Pancreas (tissue), 10 donors: ENCODE results near the gene PC. TPM values are rescaled to one million over a fixed set of nuclear protein-coding genes. Genes with fewer than 3 reads are reported as not detected.

Source experiments
- ATAC-seq, 4 donors: fragments of 200-7000 bp; cut with Tn5 transposase; one replicate each; pipeline versions ENCODE4 v1.8.0 to v1.9.1; 2020; ENCODE audit warnings: mild to moderate bottlenecking in 4 of 4, moderate library complexity in 4 of 4
- DNase-seq, 6 donors: peaks; one replicate each; pipeline ENCODE4 v3.0.0-alpha.2; 2020
- FAIRE-seq: peaks from 2 replicates; lab custom pipeline; 2012; peaks lifted over from hg19 to GRCh38; lab: Jason Lieb, UNC
- H3K27ac ChIP-seq, 4 donors: fragments of 200-600 bp; sonication (generic); 1 replicate in 3 of 4; 2 replicates in 1 of 4; pipeline versions ENCODE4 v1.5.0 to v1.8.0; 2020
- H3K27me3 ChIP-seq, 4 donors: fragments of 200-600 bp; one replicate each; pipeline ENCODE4 v1.8.0; 2021
- H3K36me3 ChIP-seq, 3 donors: fragments of 200-600 bp; sonication (generic) in 1 of 3; one replicate each; pipeline versions ENCODE4 v1.5.0 to v1.8.0; 2020 to 2021
- H3K4me1 ChIP-seq, 3 donors: fragments of 200-600 bp; one replicate each; pipeline ENCODE4 v1.8.0; 2021
- H3K4me3 ChIP-seq, 4 donors: fragments of 200-600 bp; sonication (generic) in 2 of 4; one replicate each; pipeline versions ENCODE4 v1.5.0 to v1.8.0; 2020 to 2021
- H3K9me3 ChIP-seq, 4 donors: fragments of 200-600 bp; one replicate each; pipeline ENCODE4 v1.8.0; 2021
- CTCF ChIP-seq, 4 donors: fragments of 200-600 bp; sonication (generic) in 3 of 4; IDR thresholded peaks; one replicate each; pipeline versions ENCODE4 v1.5.0 to v1.8.0; 2021; ENCODE audit warnings: antibody characterized with exemption in 4 of 4
- WGBS, 2 donors: extraction: QIAGEN DNeasy Blood & Tissue Kit; methylation state at CpG; one replicate each; pipeline ENCODE4 v1.1.7; 2013; 5-methylcytosine and 5-hydroxymethylcytosine counted together
- intact Hi-C, 3 donors: fragments of 100-400 bp; cut with DNase I; formaldehyde crosslinking; loops; one replicate each; pipeline versions ENCODE4 v1.11.1 to v1.14.2; 2022
- polyA plus RNA-seq, 2 donors: library from polyadenylated mRNA; stranded (reverse); fragments of 200-250 nt; gene quantifications; one replicate each; pipeline ENCODE4 v1.2.3, GENCODE V29; 2013
- total RNA-seq, 6 donors: library from RNA; stranded (reverse); fragmentation: NEBNext Ultra II Directional in 4 of 6; extraction: Animal tissue kit (Norgen Biotek cat#: 25700) in 4 of 6; gene quantifications; one replicate each; pipeline versions ENCODE4 v1.2.1 to v1.2.4, GENCODE V29; 2021 to 2023
- donor health status: healthy with polysubstance abuse.
- donor health status: DM: no; HTN: no; CAD: no; lungs with moderate emphysema.
- donor health status: DM: no; HTN: no; CAD: no.
- donor health status: control.
- donor health status: control.
- donor health status: Bipolar disorder and iron deficiency.
- donor health status: DM: yes; HTN: yes; CAD: no.
- donor health status: DM: no; HTN: no; CAD: no.
- donor health status: DM: no; HTN: no; CAD: no.
- donor health status: DM: yes; HTN: yes; CAD: no.

PC gene
- total and polyA plus RNA-seq, 8 donors: 4.1 to 16.0 (median 10.4) TPM

DNA sequence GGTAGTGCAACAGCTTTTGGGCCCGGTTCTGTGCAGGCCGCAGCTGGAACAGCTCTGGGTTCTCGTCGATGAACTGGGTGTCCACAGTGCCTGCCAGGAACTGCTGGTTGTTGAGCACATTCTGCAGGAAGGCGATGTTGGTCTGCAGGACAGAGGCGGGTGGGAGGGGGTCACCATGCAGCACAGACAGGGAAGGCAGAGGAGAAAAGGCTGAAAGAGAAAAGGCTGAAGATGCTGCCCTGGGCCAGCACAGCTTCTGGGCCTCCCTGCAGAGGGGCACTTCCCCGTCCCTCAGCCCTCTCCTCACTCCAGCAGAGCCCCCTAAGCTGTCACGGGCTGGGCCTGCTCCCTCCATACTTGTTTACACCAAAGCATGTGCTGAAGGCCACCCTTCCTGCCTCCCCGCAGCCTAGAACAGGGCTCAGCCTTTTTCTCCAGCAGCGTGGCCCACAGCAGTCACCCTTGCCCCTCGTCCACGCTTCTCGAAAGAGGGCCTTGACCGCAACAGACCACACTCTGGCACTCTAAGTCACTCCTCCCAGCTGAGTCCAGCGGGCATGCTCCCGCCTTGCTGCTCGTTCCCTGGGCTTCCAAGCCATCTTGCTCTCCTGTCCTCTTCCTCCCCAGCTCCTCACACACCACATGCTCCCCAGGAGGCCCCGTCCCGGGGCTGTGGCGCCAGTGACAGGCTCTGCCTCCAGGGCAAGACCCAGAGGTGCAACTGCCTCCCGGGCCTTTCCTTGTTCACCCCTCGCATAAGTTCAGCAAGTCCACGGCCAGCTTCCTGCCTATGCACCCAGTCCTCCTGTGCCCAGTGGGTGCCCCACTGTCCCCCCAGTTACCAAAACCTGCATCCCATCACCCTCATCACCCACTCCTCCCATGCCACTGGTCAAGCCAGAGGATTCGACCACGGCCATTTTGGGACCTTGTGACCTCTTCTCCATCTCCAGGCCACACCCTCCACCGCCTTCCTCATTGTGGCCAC lies 104.6 kb downstream of the PC start:
- Histone ChIP-seq H3K27ac (no peak overlapping the region), H3K9me3 (no peaks in the 10 kb centered on the region), H3K4me3 (no peak overlapping the region), H3K4me1 (peaks cover 0 to 6% (median 5%) of the 10 kb centered on the region in 3 donors), H3K36me3 (no peaks in the 10 kb centered on the region), H3K27me3 (no peaks in the 10 kb centered on the region)
- DNase-seq (peak in 2 of 6 donors; percentile 26 to 65), ATAC-seq (no peak), FAIRE-seq (no peak)
- TF ChIP-seq CTCF (IDR thresholded peaks at IDR 0.05): no peak
- intact Hi-C loops: no loop called here
- 89 to 90% methylated on average over 26 of the region's 26 CpGs for WGBS, 2 donors

- 81 to 84% methylated on average over 26 of the region's 26 CpGs for WGBS, 2 donors
- TF ChIP-seq CTCF (IDR thresholded peaks at IDR 0.05): no peak
- ATAC-seq (no peak), DNase-seq (peak in 3 of 6 donors; percentile 23 to 62 (median 45)), FAIRE-seq (no peak)
- no peaks in the 10 kb centered on the region for H3K36me3 ChIP-seq
- no peak overlapping the region for H3K4me3 ChIP-seq
- peaks cover 0 to 6% (median 5%) of the 10 kb centered on the region in 3 donors for H3K4me1 ChIP-seq
- H3K27ac ChIP-seq: no peak overlapping the region
- H3K27me3 ChIP-seq: no peaks in the 10 kb centered on the region
- intact Hi-C loops: no loop called here
- H3K9me3 ChIP-seq: no peaks in the 10 kb centered on the region
Observed at GRCh38 chr11:66852466-66853241, 105.5 kb downstream of the PC start.

DNA sequence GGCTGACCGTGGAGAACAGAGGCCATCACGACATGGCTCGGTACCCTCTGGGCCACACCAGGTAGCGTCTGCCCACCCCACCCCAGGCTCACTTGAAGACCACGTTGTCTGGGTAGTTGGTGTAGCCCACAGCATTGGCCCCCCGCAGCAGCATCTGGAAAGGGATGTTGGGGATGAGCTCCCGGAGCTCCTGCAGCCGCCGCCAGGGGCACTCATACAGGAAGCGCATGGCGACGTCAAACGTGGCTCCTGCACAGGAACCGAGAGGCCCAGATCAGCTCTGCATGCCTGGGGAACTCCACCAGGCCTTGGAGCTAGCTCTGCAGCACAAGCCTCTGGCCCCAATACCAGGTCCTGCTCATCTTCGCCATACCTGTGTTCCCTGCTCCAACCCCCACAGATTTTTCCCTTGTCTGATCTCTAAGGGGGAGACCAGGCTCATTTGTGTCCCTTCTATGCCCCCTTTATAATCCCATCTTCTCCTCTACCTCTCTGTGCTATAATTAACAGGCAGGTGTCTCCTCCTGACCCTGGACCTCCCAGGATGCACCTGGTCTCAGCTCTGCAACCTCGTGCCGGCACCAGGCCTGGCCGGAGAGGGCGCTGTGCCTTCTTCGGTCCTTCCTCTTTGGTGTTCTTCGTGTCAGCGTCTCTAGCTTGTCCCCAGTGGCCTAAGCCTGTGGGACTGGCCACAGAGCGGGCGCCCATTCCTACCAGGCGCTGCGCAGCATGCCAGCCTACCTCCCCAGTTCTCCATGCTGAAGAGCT lies 106.3 kb downstream of the PC start:
- intact Hi-C loops: no loop called here
- ATAC-seq: no peak
- no peak for FAIRE-seq
- Histone ChIP-seq H3K36me3 (no peaks in the 10 kb centered on the region), H3K27ac (no peak overlapping the region), H3K4me1 (peaks cover 0 to 6% (median 5%) of the 10 kb centered on the region in 3 donors), H3K4me3 (no peak overlapping the region), H3K27me3 (no peaks in the 10 kb centered on the region), H3K9me3 (no peaks in the 10 kb centered on the region)
- no peak for TF ChIP-seq CTCF (IDR thresholded peaks at IDR 0.05)
- peak in 2 of 6 donors; percentile 18 to 49 for DNase-seq
- WGBS, 2 donors: 77% methylated on average over 26 of the region's 26 CpGs

DNA sequence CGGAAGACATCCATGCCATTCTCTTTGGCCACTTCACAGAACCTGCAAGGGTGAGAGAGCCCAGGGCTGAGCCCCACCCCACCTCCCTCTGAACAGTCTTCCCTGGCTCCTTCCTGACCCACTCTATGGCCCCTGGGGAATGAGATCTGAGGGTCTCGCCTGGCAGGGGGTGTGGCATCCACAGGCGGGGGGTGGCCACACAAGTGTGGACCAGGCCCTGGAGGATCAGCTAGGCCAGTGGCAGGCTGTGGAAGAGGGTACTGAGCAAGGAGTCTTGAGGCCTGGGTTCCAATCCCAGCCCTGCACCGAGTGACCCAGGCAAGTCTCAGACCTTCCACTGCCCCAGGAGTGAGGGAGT lies 107.0 kb downstream of the PC start:
- DNase-seq (peak in 3 of 6 donors; percentile 7 to 36 (median 19)), ATAC-seq (no peak), FAIRE-seq (no peak)
- intact Hi-C loops: no loop called here
- Histone ChIP-seq H3K4me1 (peaks cover 0 to 6% (median 5%) of the 10 kb centered on the region in 3 donors), H3K27me3 (no peaks in the 10 kb centered on the region), H3K36me3 (no peaks in the 10 kb centered on the region), H3K27ac (no peak overlapping the region), H3K4me3 (no peak overlapping the region), H3K9me3 (no peaks in the 10 kb centered on the region)
- TF ChIP-seq CTCF (IDR thresholded peaks at IDR 0.05): no peak
- WGBS, 2 donors: 82 to 96% methylated on average over 4 of the region's 4 CpGs
